ENCODE results near the gene PPP1R12B. TPM values are rescaled to one million over a fixed set of nuclear protein-coding genes. Genes with fewer than 3 reads are reported as not detected.

The PPP1R12B gene
- total RNA-seq, 2 experiments from 2014 or later, result 13.0 to 14.1 TPM

GRCh38 chr1:202584707-202585589 is 236.4 kb downstream of the PPP1R12B start:
- no peaks in the 10 kb centered on the region for H3K4me1 Mint-ChIP-seq (ENCODE audit: low read depth)
- no peaks in the 10 kb centered on the region for H3K27me3 Mint-ChIP-seq
- H3K9me3 Mint-ChIP-seq, result no peaks in the 10 kb centered on the region
- ATAC-seq (no peak), DNase-seq (no peak)
- TF ChIP-seq CTCF (IDR thresholded peaks at IDR 0.05), result no peak
- H3K27ac Mint-ChIP-seq, result no peak overlapping the region
- no peak overlapping the region for H3K4me3 Mint-ChIP-seq
- POLR2A ChIA-PET, result no interaction called here
- CTCF ChIA-PET, result interaction anchor here (1.3 to 1.4 kb wide), 2 partner anchors 13 to 16 kb away, joined by 3 to 4 read pairs; no protein-coding TSS in a partner anchor
- H3K36me3 Mint-ChIP-seq (ENCODE audit: low read depth), result peaks cover 7% of the 10 kb centered on the region
- intact Hi-C loops (cut with micrococcal nuclease), result no loop called here

- ChIA-PET CTCF (interaction anchor here (0.8 to 1.4 kb wide), 4 partner anchors 14 to 270 kb away, joined by 3 to 4 read pairs (median 3); no protein-coding TSS in a partner anchor), POLR2A (no interaction called here)
- Mint-ChIP-seq H3K27me3 (no peaks in the 10 kb centered on the region), H3K27ac (no peak overlapping the region), H3K9me3 (no peaks in the 10 kb centered on the region), H3K4me1 (ENCODE audit: low read depth) (no peaks in the 10 kb centered on the region), H3K36me3 (ENCODE audit: low read depth) (peaks cover 4% of the 10 kb centered on the region), H3K4me3 (no peak overlapping the region)
- intact Hi-C loops (cut with micrococcal nuclease), result no loop called here
- no peak for TF ChIP-seq CTCF (IDR thresholded peaks at IDR 0.05)
- DNase-seq, result no peak
- no peak for ATAC-seq
Measured at GRCh38 chr1:202585590-202585933, 237.1 kb downstream of the PPP1R12B start.

GRCh38 chr1:202586018-202586821 is 237.7 kb downstream of the PPP1R12B start:
- TF ChIP-seq CTCF (IDR thresholded peaks at IDR 0.05), result no peak
- Mint-ChIP-seq H3K4me3 (no peak overlapping the region), H3K27ac (no peak overlapping the region), H3K27me3 (no peaks in the 10 kb centered on the region), H3K9me3 (no peaks in the 10 kb centered on the region), H3K36me3 (ENCODE audit: low read depth) (peaks cover 2% of the 10 kb centered on the region), H3K4me1 (ENCODE audit: low read depth) (no peaks in the 10 kb centered on the region)
- intact Hi-C loops (cut with micrococcal nuclease), result no loop called here
- POLR2A ChIA-PET, result no interaction called here
- ATAC-seq (no peak), DNase-seq (no peak)
- CTCF ChIA-PET, result interaction anchor here (0.8 to 1.9 kb wide), 6 partner anchors 8 to 271 kb away, joined by 3 to 6 read pairs (median 3); no protein-coding TSS in a partner anchor

- intact Hi-C loops (cut with micrococcal nuclease), result no loop called here
- no peak overlapping the region for H3K27ac Mint-ChIP-seq
- no peak overlapping the region for H3K4me3 Mint-ChIP-seq
- H3K27me3 Mint-ChIP-seq, result no peaks in the 10 kb centered on the region
- TF ChIP-seq CTCF (IDR thresholded peaks at IDR 0.05), result no peak
- peaks cover 2% of the 10 kb centered on the region for H3K36me3 Mint-ChIP-seq (ENCODE audit: low read depth)
- POLR2A ChIA-PET, result no interaction called here
- ATAC-seq (no peak), DNase-seq (no peak)
- CTCF ChIA-PET, result interaction anchor here (0.8 to 1.9 kb wide), 6 partner anchors 9 to 271 kb away, joined by 3 to 6 read pairs (median 3); no protein-coding TSS in a partner anchor
- H3K4me1 Mint-ChIP-seq (ENCODE audit: low read depth), result no peaks in the 10 kb centered on the region
- no peaks in the 10 kb centered on the region for H3K9me3 Mint-ChIP-seq
Measured at GRCh38 chr1:202586871-202587270, 238.4 kb downstream of the PPP1R12B start.

All from activated CD8-positive, alpha-beta T cell treated with anti-CD3 and anti-CD28 coated beads for 36 hours (primary cell).